ENCODE data around the gene SLC10A7. TPM values are rescaled to one million over a fixed set of nuclear protein-coding genes. Genes with fewer than 3 reads are reported as not detected.

The SLC10A7 gene
- total and polyA plus RNA-seq, 2 of the 13 experiments (the other 11 are each of a cell fraction or from before 2014, with no cell fraction given), result 18.5 to 18.8 TPM

- Histone ChIP-seq H3K27me3 (ENCODE audit: control insufficient read depth in 1 of 2, insufficient read depth in 2 of 2, low read length in 2 of 2) (no peaks in the 10 kb centered on the region; a peak in 1 of 5 replicates), H3K79me2 (ENCODE audit: insufficient read depth, low read length) (no peaks in the 10 kb centered on the region), H3K9ac (ENCODE audit: insufficient read depth, low read depth, low read length) (no peak overlapping the region), H4K20me1 (ENCODE audit: insufficient read depth, low read length) (no peaks in the 10 kb centered on the region), H3K36me3 (replicated peaks in 1 of 2; ENCODE audit: control insufficient read depth in 1 of 2, insufficient read depth in 2 of 2, low read length in 2 of 2) (no peaks in the 10 kb centered on the region), H3K9me3 (ENCODE audit: low read length) (no peaks in the 10 kb centered on the region), H3K4me3 (replicated peaks in 1 of 3; ENCODE audit: insufficient read depth in 1 of 3, low read depth in 2 of 3, low read length in 3 of 3) (no peak overlapping the region), H2AFZ (ENCODE audit: low read length) (no peak overlapping the region), H3K4me1 (ENCODE audit: insufficient read depth, low read length) (no peaks in the 10 kb centered on the region), H3K4me2 (ENCODE audit: low read depth, low read length) (no peak overlapping the region), H3K27ac (ENCODE audit: extremely low read length, insufficient read depth, low read length) (no peak overlapping the region)
- intact Hi-C loops (cut with micrococcal nuclease; ENCODE audit: unreplicated experiment), result no loop called here
- POLR2A ChIA-PET, result no interaction called here
- TF ChIP-seq DR1 (CRISPR knock-in tag; IDR thresholded peaks at IDR 0.05) (no peak), NPAS2 (CRISPR knock-in tag; IDR thresholded peaks at IDR 0.05; ENCODE audit: borderline replicate concordance) (no peak), ZNF678 (CRISPR knock-in tag; IDR thresholded peaks at IDR 0.05) (no peak), ZNF333 (CRISPR knock-in tag; IDR thresholded peaks at IDR 0.05; ENCODE audit: borderline replicate concordance) (no peak), SRF (IDR thresholded peaks at IDR 0.05; ENCODE audit: low read depth, low read length) (no peak), HNRNPL (IDR thresholded peaks at IDR 0.05; ENCODE audit: low read depth, low read length) (no peak), TEF (CRISPR knock-in tag; IDR thresholded peaks at IDR 0.05) (no peak), ZBTB26 (CRISPR knock-in tag; IDR thresholded peaks at IDR 0.05; ENCODE audit: borderline replicate concordance) (no peak), IKZF4 (CRISPR knock-in tag; IDR thresholded peaks at IDR 0.05; ENCODE audit: borderline replicate concordance, low read depth, not compliant biosample characterization) (no peak), ZNF142 (CRISPR knock-in tag; IDR thresholded peaks at IDR 0.05) (no peak), ATF2 (CRISPR knock-in tag; IDR thresholded peaks at IDR 0.05) (no peak), ZNF510 (CRISPR knock-in tag; IDR thresholded peaks at IDR 0.05; ENCODE audit: low read depth) (no peak)
- no peak for FAIRE-seq
- DNase-seq (ENCODE audit: low spot score), result no peak
- ATAC-seq, result no peak
- in situ Hi-C loops (cut with HindIII; ENCODE audit: extremely low pct_ligation_motif_present, low pct_unique_long_range_greater_than_20kb), result no loop called here
- BruUV-seq (replicated peaks), result no TSS peak
- CTCF ChIA-PET (ENCODE audit: low intra/inter-chr PET ratio, low total read pairs), result no interaction called here
Measured at GRCh38 chr4:146318894-146319293, 202.8 kb downstream of the SLC10A7 start.

All from HepG2 (cell line).